HG03280 (cell line): ENCODE measurements around the gene TTC9B.
"Not testable (repeated sequence)": the region's sequence is repeated elsewhere in the genome, so short reads cannot be mapped to it uniquely, and the experiment has no call there.

ENCODE experiments used
- ATAC-seq: cut with Tn5 transposase; IDR thresholded peaks from one replicate; pipeline ENCODE4 v1.9.1; 2021; ENCODE audit warnings: mild to moderate bottlenecking, moderate library complexity; ENCODE audit not compliant: unreplicated experiment

TTC9B gene

GRCh38 chr19:40233811-40234389, 15.7 kb upstream of the TTC9B start:
- ATAC-seq: no peak

GRCh38 chr19:40232949-40233810, 15.0 kb upstream of the TTC9B start:
- no peak for ATAC-seq

- ATAC-seq: no peak
These were observed 14.3 kb upstream of the TTC9B start for GRCh38 chr19:40232479-40232878.

- ATAC-seq: no peak
These were observed 13.6 kb upstream of the TTC9B start for GRCh38 chr19:40231544-40232424.

GRCh38 chr19:40231057-40231456, 12.9 kb upstream of the TTC9B start:
- ATAC-seq: no peak

- ATAC-seq: no peak
These were observed 11.8 kb upstream of the TTC9B start for GRCh38 chr19:40229926-40230417.

GRCh38 chr19:40229484-40229883, 11.3 kb upstream of the TTC9B start:
- no peak for ATAC-seq

GRCh38 chr19:40228863-40229262, 10.7 kb upstream of the TTC9B start:
- ATAC-seq: no peak

- ATAC-seq: no peak
These were observed 10.2 kb upstream of the TTC9B start for GRCh38 chr19:40228346-40228745.

GRCh38 chr19:40225440-40226305, 7.5 kb upstream of the TTC9B start:
- ATAC-seq: no peak

GRCh38 chr19:40224342-40225150, 6.4 kb upstream of the TTC9B start:
- no peak for ATAC-seq

GRCh38 chr19:40223135-40223822, 5.1 kb upstream of the TTC9B start:
- no peak for ATAC-seq

- ATAC-seq: no peak
These were observed 3.9 kb upstream of the TTC9B start for GRCh38 chr19:40221858-40222619.

GRCh38 chr19:40220674-40221073, 2.5 kb upstream of the TTC9B start:
- no peak for ATAC-seq

GRCh38 chr19:40219721-40220276, 1.6 kb upstream of the TTC9B start:
- ATAC-seq: no peak

GRCh38 chr19:40219029-40219428, 845 bp upstream of the TTC9B start:
- not testable (repeated sequence) for ATAC-seq

GRCh38 chr19:40217027-40217810, 965 bp downstream of the TTC9B start:
- ATAC-seq: no peak
